ENCODE measurements around the gene VPS37D. TPM values are rescaled to one million over a fixed set of nuclear protein-coding genes. Genes with fewer than 3 reads are reported as not detected.

VPS37D gene
- polyA plus RNA-seq, 1 donor from 2014 or later: 52.7 TPM

DNA sequence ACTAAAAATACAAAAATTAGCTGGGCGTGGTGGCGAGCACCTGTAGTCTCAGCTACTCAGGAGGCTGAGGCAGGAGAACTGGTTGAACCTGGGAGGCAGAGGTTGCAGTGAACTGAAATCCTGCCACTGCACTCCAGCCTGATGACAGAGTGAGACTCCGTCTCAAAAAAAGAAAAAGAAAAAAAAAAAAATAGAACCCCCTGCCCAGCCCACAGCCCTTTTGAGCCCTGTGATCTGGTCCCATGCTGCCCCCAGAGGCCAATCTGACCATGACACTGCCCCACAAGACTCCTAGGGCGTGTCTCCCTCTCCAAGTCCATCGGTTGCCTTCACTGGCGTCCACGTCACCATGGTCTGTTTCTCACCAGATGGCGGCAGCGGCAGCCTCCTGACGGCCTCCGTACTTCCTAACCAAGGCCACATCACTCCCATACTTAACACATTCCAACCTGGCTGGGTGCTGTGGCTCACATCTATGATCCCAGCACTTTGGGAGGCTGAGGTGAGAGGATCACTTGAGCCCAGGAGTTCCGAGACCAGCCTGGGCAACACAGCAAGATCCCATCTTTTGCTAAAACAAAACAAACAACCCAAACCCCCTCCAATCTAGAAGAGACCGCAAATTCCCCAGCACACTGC lies 33.8 kb downstream of the VPS37D start:
- TF ChIP-seq POLR2AphosphoS5 (IDR thresholded peaks at IDR 0.05): no peak
- TF ChIP-seq, protein P1, sequence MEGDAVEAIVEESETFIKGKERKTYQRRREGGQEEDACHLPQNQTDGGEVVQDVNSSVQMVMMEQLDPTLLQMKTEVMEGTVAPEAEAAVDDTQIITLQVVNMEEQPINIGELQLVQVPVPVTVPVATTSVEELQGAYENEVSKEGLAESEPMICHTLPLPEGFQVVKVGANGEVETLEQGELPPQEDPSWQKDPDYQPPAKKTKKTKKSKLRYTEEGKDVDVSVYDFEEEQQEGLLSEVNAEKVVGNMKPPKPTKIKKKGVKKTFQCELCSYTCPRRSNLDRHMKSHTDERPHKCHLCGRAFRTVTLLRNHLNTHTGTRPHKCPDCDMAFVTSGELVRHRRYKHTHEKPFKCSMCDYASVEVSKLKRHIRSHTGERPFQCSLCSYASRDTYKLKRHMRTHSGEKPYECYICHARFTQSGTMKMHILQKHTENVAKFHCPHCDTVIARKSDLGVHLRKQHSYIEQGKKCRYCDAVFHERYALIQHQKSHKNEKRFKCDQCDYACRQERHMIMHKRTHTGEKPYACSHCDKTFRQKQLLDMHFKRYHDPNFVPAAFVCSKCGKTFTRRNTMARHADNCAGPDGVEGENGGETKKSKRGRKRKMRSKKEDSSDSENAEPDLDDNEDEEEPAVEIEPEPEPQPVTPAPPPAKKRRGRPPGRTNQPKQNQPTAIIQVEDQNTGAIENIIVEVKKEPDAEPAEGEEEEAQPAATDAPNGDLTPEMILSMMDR (IDR thresholded peaks at IDR 0.05; ENCODE audit: poor library complexity, severe bottlenecking): peak; percentile 46

DNA sequence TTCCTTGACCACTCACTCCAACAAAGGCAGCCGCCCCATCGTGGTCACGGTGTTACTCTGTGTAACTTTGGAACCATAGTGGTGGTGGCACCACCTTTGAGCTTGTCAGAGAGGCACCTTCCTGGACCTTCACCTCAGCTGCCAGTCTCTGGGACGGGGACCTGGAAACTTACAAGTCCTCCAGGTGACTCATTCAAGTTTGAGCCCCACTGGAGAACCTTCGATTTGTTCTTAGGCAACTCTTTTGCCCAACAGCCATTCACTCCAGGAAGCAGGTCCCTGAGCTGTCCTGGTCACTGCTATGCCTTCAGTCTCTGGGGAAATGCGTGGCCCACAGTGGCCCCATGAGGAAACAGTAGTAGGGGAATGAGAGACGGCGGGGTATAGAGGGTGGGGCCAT lies 34.6 kb downstream of the VPS37D start:
- TF ChIP-seq RAD21 (conservative IDR thresholded peaks at IDR 0.05): no peak
- TF ChIP-seq MXI1 (conservative IDR thresholded peaks at IDR 0.05; ENCODE audit: poor library complexity, severe bottlenecking): no peak
- TF ChIP-seq, protein P2, sequence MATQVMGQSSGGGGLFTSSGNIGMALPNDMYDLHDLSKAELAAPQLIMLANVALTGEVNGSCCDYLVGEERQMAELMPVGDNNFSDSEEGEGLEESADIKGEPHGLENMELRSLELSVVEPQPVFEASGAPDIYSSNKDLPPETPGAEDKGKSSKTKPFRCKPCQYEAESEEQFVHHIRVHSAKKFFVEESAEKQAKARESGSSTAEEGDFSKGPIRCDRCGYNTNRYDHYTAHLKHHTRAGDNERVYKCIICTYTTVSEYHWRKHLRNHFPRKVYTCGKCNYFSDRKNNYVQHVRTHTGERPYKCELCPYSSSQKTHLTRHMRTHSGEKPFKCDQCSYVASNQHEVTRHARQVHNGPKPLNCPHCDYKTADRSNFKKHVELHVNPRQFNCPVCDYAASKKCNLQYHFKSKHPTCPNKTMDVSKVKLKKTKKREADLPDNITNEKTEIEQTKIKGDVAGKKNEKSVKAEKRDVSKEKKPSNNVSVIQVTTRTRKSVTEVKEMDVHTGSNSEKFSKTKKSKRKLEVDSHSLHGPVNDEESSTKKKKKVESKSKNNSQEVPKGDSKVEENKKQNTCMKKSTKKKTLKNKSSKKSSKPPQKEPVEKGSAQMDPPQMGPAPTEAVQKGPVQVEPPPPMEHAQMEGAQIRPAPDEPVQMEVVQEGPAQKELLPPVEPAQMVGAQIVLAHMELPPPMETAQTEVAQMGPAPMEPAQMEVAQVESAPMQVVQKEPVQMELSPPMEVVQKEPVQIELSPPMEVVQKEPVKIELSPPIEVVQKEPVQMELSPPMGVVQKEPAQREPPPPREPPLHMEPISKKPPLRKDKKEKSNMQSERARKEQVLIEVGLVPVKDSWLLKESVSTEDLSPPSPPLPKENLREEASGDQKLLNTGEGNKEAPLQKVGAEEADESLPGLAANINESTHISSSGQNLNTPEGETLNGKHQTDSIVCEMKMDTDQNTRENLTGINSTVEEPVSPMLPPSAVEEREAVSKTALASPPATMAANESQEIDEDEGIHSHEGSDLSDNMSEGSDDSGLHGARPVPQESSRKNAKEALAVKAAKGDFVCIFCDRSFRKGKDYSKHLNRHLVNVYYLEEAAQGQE (IDR thresholded peaks at IDR 0.05; ENCODE audit: borderline replicate concordance): no peak
- TF ChIP-seq EP300 (conservative IDR thresholded peaks at IDR 0.05; ENCODE audit: poor library complexity, severe bottlenecking): no peak
- TF ChIP-seq SMC3 (conservative IDR thresholded peaks at IDR 0.05; ENCODE audit: poor library complexity): no peak
- TF ChIP-seq, protein P1 (IDR thresholded peaks at IDR 0.05; ENCODE audit: poor library complexity, severe bottlenecking): no peak
- TF ChIP-seq EZH2 (IDR thresholded peaks at IDR 0.05; ENCODE audit: borderline replicate concordance, insufficient read depth, low read length, poor library complexity, severe bottlenecking): no peak
- no peak for TF ChIP-seq TAF1 (IDR thresholded peaks at IDR 0.05; ENCODE audit: low read depth)
- TF ChIP-seq POLR2AphosphoS5 (IDR thresholded peaks at IDR 0.05): no peak
- no peaks in the 10 kb centered on the region for H3K27me3 ChIP-seq (ENCODE audit: insufficient read depth, low read depth, low read length)
- no peaks in the 10 kb centered on the region for H3K9me3 ChIP-seq (ENCODE audit: low read length)
- no peaks in the 10 kb centered on the region for H3K79me2 ChIP-seq (replicated peaks; ENCODE audit: insufficient read depth, low read length)
- H3K27ac ChIP-seq (ENCODE audit: low read length): no peak overlapping the region
- H2AFZ ChIP-seq (ENCODE audit: low read depth, low read length): no peak overlapping the region
- no peaks in the 10 kb centered on the region for H4K20me1 ChIP-seq (ENCODE audit: insufficient read depth)
- H3K9me2 ChIP-seq (ENCODE audit: insufficient read depth, low read length): no peaks in the 10 kb centered on the region
- H3K4me3 ChIP-seq (ENCODE audit: low read length): no peak overlapping the region
- no peaks in the 10 kb centered on the region for H3K36me3 ChIP-seq (ENCODE audit: insufficient read depth, low read length)
- no peak overlapping the region for H3K9ac ChIP-seq (ENCODE audit: low read length)
- no peaks in the 10 kb centered on the region for H3F3A ChIP-seq (ENCODE audit: insufficient read depth, low read length, poor library complexity, severe bottlenecking)
- no peak overlapping the region for H3K4me2 ChIP-seq (ENCODE audit: low read length)

More for the DNA sequence above, 33.8 kb downstream of the VPS37D start:
- Histone ChIP-seq H2AFZ (ENCODE audit: low read depth, low read length) (no peak overlapping the region), H3K27me3 (ENCODE audit: insufficient read depth, low read depth, low read length) (no peaks in the 10 kb centered on the region), H3K27ac (ENCODE audit: low read length) (no peak overlapping the region), H3K4me3 (ENCODE audit: low read length) (no peak overlapping the region), H3K9me3 (ENCODE audit: low read length) (no peaks in the 10 kb centered on the region), H3K9ac (ENCODE audit: low read length) (no peak overlapping the region), H4K20me1 (ENCODE audit: insufficient read depth) (no peaks in the 10 kb centered on the region), H3K79me2 (replicated peaks; ENCODE audit: insufficient read depth, low read length) (no peaks in the 10 kb centered on the region), H3K36me3 (ENCODE audit: insufficient read depth, low read length) (no peaks in the 10 kb centered on the region), H3K9me2 (ENCODE audit: insufficient read depth, low read length) (no peaks in the 10 kb centered on the region), H3K4me2 (ENCODE audit: low read length) (no peak overlapping the region), H3F3A (ENCODE audit: insufficient read depth, low read length, poor library complexity, severe bottlenecking) (no peaks in the 10 kb centered on the region)
